ENCODE measurements around the gene SMCP.

The SMCP gene, protein sequence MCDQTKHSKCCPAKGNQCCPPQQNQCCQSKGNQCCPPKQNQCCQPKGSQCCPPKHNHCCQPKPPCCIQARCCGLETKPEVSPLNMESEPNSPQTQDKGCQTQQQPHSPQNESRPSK

DNA sequence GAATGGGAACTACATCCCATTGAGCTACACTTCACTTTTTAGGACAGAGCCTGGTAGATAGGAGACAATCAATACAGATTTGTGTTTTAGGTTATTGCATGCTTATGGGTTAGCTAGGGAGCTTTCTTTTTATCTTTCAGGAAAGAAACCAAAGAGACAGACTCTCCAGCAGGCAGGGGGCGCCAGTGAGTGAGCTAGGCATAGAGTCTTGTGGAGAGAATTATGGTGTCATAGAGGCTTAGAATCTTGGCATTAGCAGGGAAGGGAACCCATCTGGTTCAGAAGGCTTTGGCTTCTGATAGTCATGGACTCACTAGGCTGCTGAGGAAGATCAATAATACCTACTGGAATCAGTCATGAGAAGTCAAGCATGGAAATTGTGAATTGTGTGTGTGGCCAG is at the start of gene SMCP:
SMCP (plus strand) TSS at position 281 of the 400 bp plus-strand sequence. CDS start 6,101 bp downstream, outside the sequence.
- DNase-seq (ENCODE audit: low spot score) = no peak

DNA sequence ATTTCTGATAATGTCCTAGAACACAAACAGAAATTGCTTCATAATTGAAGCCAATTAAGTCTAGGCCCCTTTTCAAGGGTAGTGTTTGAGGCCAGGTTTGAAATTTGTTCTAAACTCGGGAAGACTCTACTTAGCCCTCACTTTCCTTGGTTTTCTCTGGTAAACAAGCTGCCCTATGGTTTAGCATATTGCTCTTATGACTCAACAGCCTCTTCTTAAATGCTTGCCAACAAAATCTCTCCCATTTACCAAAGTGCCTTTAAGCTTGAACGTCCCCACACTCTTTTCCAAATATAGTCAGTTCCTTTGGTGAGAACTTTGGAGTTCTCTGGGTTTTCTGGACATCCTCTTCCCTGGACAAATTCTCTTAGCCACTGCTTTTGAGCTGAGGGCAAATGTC is 41.3 kb upstream of the SMCP start:
- no peak for DNase-seq (ENCODE audit: low spot score)

DNA sequence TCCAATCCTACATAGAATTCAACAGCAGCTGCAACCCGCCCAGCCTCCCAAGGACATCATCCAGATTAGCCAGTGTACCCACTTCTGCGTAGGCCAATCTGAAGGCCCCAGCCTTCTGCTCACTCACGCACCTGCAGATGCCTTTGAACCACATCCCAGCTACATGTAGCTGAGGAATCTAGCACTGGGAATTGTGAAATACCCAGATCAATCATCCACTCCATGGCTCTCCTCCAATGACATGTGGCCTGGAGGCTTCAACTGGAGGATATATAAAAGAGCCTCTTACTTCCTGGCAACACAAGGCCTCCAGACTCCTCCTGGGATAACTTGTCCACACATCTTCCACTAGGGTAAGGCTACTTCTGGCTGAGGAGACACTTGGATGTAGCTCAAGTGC is 35.6 kb upstream of the SMCP start, which contains the start of gene LCE6A:
LCE6A (plus strand) TSS at position 301 of the 400 bp plus-strand sequence. CDS start 665 bp downstream, outside the sequence.
- DNase-seq (ENCODE audit: low spot score) = no peak

DNA sequence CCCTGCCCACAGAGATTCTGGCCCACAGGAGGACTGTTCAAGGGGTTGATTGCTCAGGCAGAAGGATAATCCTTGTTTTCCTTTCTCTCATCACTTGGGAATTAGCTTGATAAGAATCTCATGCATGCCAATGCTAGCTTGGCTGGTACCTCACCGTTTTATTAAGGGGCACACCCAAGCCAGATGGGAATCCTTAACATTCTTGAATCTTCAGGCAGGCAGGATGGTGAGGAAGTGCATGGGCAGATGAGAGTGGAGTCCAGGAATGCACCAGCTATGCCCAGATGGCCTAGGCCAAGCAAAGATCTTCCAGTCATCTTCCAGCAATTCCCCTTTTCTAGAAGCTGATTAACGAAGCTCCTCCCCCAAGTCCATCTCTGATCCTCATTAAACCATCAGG is 22.5 kb upstream of the SMCP start:
- DNase-seq (ENCODE audit: low spot score) = no peak

DNA sequence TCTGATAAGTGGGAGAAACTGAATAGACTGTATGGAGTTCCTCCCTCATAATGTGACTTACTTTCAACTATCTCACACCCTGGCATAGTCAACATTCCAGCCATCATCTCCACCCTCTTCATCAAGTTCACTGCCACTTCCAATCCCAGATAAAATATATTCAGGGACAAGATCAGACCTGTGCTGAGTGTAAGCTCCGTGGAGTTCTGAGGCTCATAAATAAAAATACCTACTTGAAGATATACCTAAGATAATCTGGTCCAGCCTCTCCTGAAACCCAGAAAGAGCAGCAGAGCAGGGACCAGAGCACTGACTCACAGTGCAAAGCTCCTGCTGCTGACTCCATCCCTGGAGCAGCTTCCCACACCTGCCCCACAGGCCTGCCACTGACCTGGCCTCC is 20.1 kb upstream of the SMCP start:
- DNase-seq (ENCODE audit: low spot score) = no peak

DNA sequence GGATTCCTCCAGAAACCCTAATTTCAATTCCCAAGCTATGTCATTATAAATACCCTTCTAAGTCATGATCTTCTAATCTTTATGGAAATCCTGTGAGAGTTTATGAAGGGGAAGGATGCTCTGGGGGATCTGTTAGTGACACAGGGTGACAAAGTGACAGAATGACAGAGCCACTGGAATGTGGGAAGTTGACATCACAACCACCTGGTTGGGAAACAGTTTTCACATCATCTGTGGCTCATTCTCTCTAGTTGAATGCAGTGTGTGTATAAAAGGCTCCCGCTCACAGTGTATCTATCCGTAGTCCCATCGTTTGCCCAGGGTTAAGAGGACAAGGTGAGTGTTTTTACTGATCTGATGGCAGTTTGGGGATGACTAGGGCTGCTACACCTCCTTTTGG is 18.4 kb upstream of the SMCP start, which contains the start of gene LCE7A:
LCE7A (plus strand) TSS at position 301 of the 400 bp plus-strand sequence. CDS start 702 bp downstream, outside the sequence.
- DNase-seq (ENCODE audit: low spot score) = no peak

DNA sequence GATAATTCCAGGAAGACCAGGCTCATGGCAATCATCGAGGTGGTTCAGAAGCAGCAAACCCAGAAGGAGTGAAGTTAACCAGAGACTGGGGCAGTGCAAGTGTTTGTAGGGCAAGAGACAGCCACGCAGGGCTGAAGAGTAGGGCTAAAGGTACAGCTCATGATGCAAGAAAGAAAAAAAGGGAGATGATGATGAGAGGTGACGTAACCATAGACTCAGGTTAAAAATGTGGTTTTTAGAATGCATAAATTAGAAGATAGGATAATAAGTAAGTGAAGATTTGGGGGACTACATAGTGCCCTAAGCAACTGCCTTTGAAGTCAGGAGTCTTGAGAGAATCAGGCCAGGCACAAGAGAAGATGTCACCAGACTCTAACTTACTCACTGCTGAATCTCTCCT is 18.0 kb upstream of the SMCP start:
- DNase-seq (ENCODE audit: low spot score) = no peak

DNA sequence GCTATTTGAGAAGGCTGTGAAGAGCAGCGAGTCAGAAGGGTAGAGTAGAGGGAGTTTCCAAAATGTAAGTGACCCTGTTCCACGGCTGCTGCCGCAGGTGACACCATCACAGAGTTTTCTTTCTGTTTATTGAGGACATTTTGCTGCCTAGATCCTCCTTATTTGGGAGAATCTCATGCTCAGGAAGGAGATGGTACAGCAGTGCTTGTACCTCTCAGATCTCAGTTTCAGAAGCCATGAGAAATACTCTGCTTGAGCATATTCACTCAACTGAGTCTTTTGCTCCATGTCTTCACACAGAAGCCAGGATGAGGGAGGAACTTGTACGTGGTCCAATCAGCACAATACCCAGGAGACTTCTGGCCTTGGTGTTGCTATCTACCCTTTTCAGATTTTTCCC is 16.7 kb upstream of the SMCP start:
- DNase-seq (ENCODE audit: low spot score) = no peak

DNA sequence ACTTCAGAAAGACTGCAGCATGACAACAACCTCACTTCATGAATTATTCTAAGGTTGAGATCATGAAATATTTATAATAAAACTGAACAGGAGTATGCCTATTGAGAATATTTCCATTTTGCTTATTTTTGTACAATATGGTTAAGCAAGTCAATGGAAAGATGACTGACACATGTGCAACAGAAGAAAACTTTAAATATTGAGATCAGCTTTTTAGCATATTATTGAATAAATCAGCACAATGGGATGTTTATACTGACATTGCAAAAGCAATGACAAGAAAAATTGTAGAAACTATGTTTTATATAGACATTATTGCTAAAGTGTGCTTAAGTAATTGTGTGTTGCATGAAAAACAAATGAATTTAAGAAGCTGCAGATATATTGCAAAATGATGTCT is 13.7 kb upstream of the SMCP start:
- no peak for DNase-seq (ENCODE audit: low spot score)

DNA sequence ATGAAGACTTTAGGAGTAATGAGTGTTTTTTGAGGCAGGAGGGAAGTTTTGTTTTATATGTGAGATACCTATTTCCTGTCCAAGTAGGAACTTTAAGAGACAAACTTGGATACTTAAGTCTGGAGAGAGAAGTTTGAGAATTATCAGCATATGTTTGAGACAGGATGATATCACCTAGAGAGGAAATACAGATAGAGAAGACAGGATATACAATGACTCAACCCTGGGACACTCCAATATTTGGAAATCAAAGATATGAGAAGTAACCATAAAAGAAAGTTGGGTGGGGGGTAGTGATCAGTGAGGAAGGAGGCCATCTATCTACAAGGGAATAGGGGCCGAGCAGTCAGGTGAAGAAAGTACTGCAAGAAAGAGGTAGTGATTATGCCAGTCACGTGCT is 11.8 kb upstream of the SMCP start:
- DNase-seq (ENCODE audit: low spot score) = no peak

DNA sequence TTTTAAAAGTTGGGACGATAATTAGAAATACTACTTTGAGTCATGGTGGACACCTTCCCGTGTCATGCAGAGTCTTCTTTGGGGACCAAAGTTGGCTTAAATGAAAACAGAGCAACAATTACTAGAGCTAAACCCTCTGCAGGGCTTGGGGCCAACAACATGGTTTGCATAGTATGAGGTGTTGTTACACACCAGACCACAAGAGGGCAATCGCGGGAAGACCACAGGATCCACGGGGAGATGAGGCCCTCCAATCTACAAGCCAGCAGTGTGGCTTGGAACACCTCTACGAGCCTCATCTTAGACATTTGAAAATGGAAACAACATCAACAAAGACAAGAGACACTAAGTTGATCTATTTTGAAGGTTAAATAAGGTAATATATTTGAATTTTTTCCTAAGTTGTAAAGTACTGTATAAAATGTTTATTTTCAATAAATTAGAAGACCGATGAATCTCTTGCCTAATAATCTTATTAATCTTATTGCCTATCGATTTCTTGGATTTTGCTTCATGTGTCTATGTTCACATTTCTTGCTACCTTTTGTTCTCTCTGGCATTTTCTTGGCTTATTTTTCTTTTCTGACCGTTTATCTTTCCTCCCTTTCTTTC is 8.2 kb upstream of the SMCP start:
- peak; percentile 57 for DNase-seq (ENCODE audit: low spot score)

DNA sequence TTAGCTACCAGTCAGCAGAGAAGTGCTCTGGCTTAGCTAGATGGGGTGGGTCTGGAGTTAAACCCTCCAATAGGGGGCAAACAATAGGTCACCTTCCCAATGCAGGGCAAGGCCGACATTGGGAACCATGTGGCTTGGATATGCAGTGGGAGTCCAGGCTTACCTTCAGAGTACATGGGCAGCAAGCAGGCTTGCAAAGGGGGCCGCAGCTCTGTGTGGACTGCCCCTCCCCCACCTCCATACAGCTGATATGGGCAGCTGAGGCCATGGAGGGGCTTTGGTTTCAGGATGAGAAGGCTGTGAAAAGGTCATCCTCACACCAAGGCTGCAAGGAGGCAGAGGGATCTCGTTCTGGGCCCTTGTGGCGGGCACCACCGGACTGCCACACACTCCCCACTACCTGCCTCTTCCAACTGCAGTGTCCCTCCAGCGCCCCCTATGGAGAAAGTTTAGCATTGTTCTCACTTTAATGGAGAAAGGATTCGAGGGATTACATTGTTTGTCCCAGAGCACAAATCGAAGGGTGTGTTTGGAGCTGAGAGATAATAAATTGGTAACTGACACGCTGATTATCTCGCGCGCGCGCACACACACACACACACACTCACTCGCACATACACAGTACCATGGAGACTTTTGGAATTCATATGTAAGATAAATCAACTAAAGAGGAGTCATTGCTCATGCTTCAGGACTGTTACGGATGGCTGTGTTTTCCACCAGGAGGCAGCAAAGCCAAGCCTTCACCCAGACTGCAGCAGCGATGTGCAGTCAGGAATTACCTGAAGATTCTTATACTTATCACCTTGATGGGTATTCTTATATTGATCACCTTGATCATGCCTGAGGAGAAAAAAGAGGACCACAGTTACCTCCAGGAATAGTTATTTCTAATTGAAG is 7.0 kb upstream of the SMCP start:
- no peak for DNase-seq (ENCODE audit: low spot score)

DNA sequence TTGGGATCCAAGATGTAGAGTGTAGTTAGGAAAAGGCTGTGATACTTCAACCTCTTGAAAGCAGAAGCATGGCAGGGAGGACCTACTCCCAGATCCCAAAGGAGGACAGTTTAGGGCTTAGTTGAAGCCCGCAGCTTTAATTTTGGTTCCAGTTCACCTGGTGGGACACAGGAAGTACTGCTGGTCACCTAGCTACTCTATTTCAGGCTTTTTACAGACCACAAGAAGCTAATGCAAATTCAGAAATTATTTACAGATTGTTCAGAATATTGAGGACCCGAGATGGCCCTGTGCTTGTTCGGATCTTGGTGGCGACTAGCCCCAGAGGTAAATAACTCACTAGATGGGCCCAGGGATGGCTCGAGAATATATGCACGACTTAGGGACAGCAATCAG is 6.4 kb upstream of the SMCP start:
- DNase-seq (ENCODE audit: low spot score) = no peak

DNA sequence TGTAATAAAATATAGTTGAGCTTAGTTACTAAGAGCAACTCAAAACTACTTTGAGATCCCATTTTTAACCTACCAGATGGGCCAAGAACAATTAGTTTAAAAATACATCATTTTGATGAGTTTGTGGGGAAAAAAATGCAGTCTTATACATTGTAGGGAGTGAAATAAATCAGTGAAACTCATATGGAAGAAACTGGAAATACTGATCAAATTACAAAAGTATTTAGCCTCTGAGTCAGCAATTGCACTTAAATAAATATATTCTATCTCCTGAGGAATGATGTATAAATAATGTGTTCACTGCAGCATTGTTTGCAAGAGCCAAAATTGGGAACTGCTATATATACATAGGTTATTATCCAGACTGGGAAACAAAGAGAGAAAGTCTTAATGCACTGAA is 4.6 kb upstream of the SMCP start:
- no peak for DNase-seq (ENCODE audit: low spot score)

DNA sequence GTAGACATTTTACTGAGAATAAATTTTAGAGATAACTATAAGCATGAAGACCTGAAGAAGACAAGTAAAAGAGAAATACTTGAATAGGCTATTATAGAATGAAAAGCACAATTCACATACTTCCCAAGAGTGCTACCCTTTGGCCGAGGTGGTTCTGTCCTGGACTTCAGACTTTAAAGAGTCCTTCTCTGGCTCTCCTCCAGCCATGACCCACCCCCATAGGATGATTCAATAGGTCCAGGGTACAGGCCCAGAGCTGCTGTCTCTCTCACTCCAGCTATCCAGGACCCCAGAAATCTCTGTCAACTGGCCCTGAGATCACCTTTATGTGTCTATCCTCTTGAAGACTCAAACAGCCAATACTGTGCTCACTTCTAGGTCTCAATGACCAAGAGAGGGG is 1.3 kb upstream of the SMCP start:
- DNase-seq (ENCODE audit: low spot score) = no peak

DNA sequence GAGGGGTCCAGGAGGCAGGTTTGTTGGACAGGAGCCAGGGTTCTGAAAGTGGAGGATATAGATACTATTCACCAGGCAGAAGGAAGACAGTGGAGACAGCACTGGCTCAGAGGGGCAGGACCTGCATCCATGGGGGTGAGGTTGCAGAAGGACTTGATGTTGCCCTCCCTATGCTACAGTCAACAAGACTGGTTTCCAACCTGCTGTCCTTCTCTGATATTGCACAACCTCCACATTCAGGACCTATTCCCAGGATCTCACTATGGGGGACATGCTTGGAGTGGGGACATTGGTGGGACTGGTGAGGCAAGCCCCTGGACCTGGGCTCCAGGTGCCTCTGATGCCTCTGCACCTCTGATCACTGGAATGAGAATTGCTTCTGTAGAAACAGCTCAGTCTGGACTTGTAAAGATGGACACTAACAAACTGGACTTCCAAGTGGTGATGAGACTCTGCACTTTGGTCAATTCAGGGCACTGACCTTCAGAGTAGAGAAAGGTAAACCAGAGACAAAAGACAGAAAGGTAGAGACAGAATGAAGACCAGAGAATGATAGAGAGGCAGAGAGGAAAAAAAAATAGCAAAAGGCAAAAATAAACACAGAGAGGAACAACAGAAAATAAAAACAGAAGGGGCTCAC is 1.6 kb downstream of the SMCP start:
- no peak for DNase-seq (ENCODE audit: low spot score)

DNA sequence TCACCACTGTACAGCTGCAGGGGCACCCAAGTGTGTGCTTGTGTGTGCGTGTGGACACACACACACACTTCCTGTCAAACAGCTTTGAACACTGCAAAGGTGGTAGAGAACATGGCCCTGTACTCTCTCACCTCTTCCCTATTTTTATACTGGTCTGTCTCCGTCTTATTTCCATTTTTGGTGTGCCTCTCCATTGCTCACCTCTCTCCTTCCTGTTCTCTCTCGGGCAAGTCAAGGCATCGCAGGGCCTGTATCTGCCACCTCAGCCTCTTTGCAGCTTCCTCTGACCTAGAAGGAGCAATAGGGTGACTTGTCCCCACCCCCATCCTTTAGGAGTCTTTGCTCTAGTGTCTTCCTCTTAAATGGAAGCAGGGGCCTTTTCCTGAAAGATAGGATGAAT is 2.2 kb downstream of the SMCP start:
- no peak for DNase-seq (ENCODE audit: low spot score)

DNA sequence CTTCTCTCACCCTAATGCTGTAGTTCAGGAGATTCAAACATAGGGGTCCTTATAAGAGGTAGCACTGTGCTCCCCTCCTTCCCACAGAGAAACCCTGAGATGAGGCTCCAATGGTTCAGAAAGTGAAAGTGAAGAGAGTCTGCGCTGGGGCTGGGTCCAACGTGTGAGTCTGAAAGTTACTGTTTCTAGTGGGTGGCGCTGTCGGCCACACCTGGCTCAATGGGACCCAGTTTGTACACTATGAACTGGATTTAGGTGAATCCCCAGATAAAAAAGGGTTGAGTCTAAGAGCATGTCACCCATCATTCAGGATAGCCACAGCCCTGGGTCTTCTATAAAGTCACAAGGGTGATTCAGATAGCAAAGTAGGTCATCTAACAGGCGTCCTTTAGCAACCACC is 2.8 kb downstream of the SMCP start:
- no peak for DNase-seq (ENCODE audit: low spot score)

DNA sequence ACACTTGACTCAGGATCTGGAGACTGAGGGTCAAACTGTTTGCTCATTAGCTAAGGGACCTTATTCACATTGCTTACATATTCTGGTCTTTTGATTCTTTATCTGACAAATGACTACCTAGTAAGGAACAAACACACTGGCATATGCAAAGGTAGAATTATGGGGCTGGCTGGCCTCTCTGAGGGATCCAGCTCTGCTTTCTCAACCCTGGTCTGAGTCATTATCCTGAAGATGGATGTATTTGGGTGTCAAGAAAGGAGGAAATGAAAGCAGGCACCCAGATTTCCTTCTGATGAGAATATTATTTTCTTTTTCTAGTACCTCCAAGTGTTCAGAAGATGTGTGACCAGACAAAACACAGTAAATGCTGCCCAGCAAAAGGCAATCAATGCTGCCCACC is 6.0 kb downstream of the SMCP start:
- no peak for DNase-seq (ENCODE audit: low spot score)

DNA sequence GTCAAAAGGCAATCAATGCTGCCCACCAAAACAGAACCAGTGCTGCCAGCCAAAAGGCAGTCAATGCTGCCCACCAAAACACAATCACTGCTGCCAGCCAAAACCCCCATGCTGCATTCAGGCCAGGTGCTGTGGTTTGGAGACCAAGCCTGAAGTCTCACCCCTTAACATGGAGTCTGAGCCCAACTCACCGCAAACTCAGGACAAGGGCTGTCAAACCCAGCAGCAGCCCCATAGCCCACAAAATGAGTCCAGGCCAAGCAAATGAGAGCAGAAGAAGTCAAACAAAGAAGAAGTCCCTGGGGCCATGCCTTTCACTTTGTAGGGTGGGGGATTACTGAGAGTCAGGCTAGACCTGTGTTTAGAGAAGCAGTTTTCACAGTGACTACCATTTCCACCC is 6.4 kb downstream of the SMCP start:
- DNase-seq (ENCODE audit: low spot score) = no peak

DNA sequence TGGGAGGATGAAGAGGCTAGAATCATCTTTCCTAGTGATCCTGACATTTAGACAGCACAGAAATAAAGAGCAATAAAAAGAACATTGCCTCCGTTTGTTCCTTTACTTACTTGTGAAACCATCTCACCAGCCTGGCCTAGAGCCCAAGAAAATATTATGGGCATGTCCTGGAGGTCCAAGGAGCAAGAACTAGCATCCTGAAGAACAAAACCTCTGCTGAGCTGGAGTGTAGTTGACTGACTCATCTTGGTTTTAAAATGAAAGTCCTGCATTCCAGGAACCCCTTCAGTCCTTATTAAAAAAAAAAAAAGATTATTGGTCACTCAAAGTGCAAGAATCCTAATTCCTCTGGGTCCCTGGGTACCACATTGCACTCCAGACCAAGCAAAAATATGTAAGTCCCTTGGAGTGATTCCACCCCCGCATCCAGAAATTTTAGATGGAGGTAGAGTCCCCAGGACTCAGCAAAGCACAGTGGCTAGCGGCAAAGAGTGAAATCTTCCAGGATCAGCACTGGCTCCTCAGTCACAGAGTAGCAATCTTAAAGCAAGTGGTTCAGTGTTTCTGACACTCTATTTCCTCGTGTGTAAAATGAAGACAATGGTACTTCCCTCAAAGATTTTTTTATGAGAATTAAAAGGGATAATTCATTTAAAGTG is 7.0 kb downstream of the SMCP start:
- no peak for DNase-seq (ENCODE audit: low spot score)

DNA sequence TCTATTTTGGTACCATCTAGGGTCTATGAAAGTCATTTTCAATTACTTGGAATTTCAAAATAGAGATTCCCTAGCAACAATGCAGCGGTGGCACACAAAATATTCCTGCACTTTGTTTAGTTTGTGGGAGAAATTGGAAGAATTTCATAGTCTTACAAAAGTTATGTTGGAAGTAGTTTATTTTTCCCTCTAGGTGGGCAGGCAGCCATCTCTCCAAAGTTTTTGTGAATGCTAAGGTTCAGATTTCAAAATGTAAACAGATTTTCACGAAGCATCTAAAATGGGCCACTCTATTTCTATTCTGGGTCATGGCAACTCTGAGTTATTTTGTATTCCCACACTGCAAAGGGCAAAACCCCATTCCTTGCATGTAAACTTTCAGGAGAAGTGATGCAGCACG is 8.0 kb downstream of the SMCP start:
- DNase-seq (ENCODE audit: low spot score) = no peak
